ENCODE data around the gene TBX3. TPM values are rescaled to one million over a fixed set of nuclear protein-coding genes. Genes with fewer than 3 reads are reported as not detected.
"Not testable (repeated sequence)": the region's sequence is repeated elsewhere in the genome, so short reads cannot be mapped to it uniquely, and the experiment has no call there.

TBX3 gene
- total RNA-seq, result 100 to 1,000 TPM in 1 of 6 donors, 10 to 100 TPM in 5; 29.5 to 107 (median 36.2) TPM

- WGBS, 2 donors, result 1 to 3% methylated on average over 40 to 59 of the region's 76 CpGs
- peak within 1 kb of the TSS; percentile 89 to 94 (median 93) for H3K27ac ChIP-seq
- ATAC-seq (ENCODE audit: low FRiP score in 2 of 2) (peak; percentile 90 to 92), DNase-seq (peak; percentile 87 to 94)
- H3K9me3 ChIP-seq, result no peaks in the 10 kb centered on the region
- H3K36me3 ChIP-seq, result peaks cover 0 to 8% (median 1%) of the 10 kb centered on the region in 4 donors
- peak within 1 kb of the TSS; percentile 29 to 61 (median 51) for H3K4me3 ChIP-seq
- peak; percentile 53 to 95 for TF ChIP-seq POLR2AphosphoS5 (IDR thresholded peaks at IDR 0.05)
- peak in 2 of 4 donors; percentile 10 to 42 for TF ChIP-seq EP300 (IDR thresholded peaks at IDR 0.05)
- TF ChIP-seq CTCF (IDR thresholded peaks at IDR 0.05), result peak; percentile 39 to 73 (median 61)
- TF ChIP-seq POLR2A (IDR thresholded peaks at IDR 0.05), result peak in 3 of 4 donors; percentile 60 to 74 (median 70)
- peaks cover 3 to 27% (median 13%) of the 10 kb centered on the region in 4 donors for H3K4me1 ChIP-seq
- peaks cover 0 to 31% (median 11%) of the 10 kb centered on the region in 4 donors for H3K27me3 ChIP-seq
Measured at GRCh38 chr12:114684098-114684869, at the start of gene TBX3. TSS of gene TBX3 (minus strand) at chr12:114684175. CDS start at chr12:114683200, 975 bp downstream.

GRCh38 chr12:114732426-114733030, 48.6 kb upstream of the TBX3 start:
- Histone ChIP-seq H3K4me3 (no peak overlapping the region), H3K4me1 (peaks cover 0 to 11% (median 2%) of the 10 kb centered on the region in 4 donors), H3K9me3 (no peaks in the 10 kb centered on the region), H3K27ac (no peak overlapping the region), H3K27me3 (peaks cover 0 to 4% (median 0%) of the 10 kb centered on the region in 4 donors), H3K36me3 (no peaks in the 10 kb centered on the region)
- WGBS, 2 donors, result 46 to 70% methylated on average over 2 to 4 of the region's 4 CpGs
- DNase-seq, result no peak
- TF ChIP-seq CTCF (IDR thresholded peaks at IDR 0.05), result no peak
- no peak for TF ChIP-seq EP300 (IDR thresholded peaks at IDR 0.05)
- ATAC-seq (ENCODE audit: low FRiP score in 2 of 2), result no peak

GRCh38 chr12:114729731-114730130, 45.8 kb upstream of the TBX3 start:
- 82 to 87% methylated on average over 3 of the region's 3 CpGs for WGBS, 2 donors
- no peak overlapping the region for H3K27ac ChIP-seq
- no peaks in the 10 kb centered on the region for H3K4me1 ChIP-seq
- TF ChIP-seq EP300 (IDR thresholded peaks at IDR 0.05) (no peak), POLR2AphosphoS5 (IDR thresholded peaks at IDR 0.05) (no peak), CTCF (IDR thresholded peaks at IDR 0.05) (no peak), POLR2A (IDR thresholded peaks at IDR 0.05) (no peak)
- no peak for DNase-seq
- ATAC-seq (ENCODE audit: low FRiP score in 2 of 2), result no peak
- H3K27me3 ChIP-seq, result no peaks in the 10 kb centered on the region
- H3K9me3 ChIP-seq, result no peaks in the 10 kb centered on the region
- no peaks in the 10 kb centered on the region for H3K36me3 ChIP-seq
- no peak overlapping the region for H3K4me3 ChIP-seq

GRCh38 chr12:114726092-114726710, 42.2 kb upstream of the TBX3 start:
- Histone ChIP-seq H3K36me3 (no peaks in the 10 kb centered on the region), H3K4me1 (no peaks in the 10 kb centered on the region), H3K4me3 (no peak overlapping the region), H3K27ac (no peak overlapping the region), H3K9me3 (no peaks in the 10 kb centered on the region), H3K27me3 (no peaks in the 10 kb centered on the region)
- DNase-seq, result no peak
- TF ChIP-seq EP300 (IDR thresholded peaks at IDR 0.05), result no peak
- TF ChIP-seq CTCF (IDR thresholded peaks at IDR 0.05), result no peak
- TF ChIP-seq POLR2A (IDR thresholded peaks at IDR 0.05), result no peak
- TF ChIP-seq POLR2AphosphoS5 (IDR thresholded peaks at IDR 0.05), result no peak
- WGBS, 2 donors, result 65 to 78% methylated on average over 7 of the region's 7 CpGs
- ATAC-seq (ENCODE audit: low FRiP score in 2 of 2), result no peak

- H3K27me3 ChIP-seq; H3K4me1 ChIP-seq; H3K4me3 ChIP-seq; H3K9me3 ChIP-seq; DNase-seq; ATAC-seq (ENCODE audit: low FRiP score in 2 of 2); H3K36me3 ChIP-seq; H3K27ac ChIP-seq: not testable (repeated sequence)
- WGBS, 2 donors, result 93 to 94% methylated on average over 5 of the region's 5 CpGs
Measured at GRCh38 chr12:114722176-114722575, 38.2 kb upstream of the TBX3 start.
